Measurements from ENCODE around the gene THTPA.
"Not testable (repeated sequence)": the region's sequence is repeated elsewhere in the genome, so short reads cannot be mapped to it uniquely, and the experiment has no call there.

THTPA gene

DNA sequence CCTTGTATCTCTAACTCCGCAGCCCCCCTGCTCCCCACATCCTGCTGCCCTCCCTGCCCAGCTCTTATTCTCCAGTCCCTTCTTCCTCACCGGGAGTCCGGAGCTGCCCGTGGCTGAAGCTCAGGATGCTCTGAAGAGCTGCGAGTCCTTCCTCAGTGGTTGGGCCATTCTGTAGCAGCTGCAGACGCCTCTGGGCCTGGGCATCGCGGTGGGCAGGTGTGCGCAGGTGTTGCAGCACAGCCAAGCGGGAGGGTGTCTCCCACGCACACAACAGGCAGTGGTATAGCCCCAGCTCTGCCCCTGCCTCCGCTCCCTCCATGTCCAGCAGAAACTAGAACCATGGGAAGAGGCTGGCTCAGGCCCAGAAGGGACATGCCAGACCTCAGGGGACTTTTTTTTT is 24.7 kb upstream of the THTPA start:
- no peak for DNase-seq
- Histone ChIP-seq H3K27me3 (no peaks in the 10 kb centered on the region), H3K9me3 (no peaks in the 10 kb centered on the region), H3K4me3 (ENCODE audit: low read depth, low read length) (no peak overlapping the region), H3K4me1 (no peaks in the 10 kb centered on the region), H3K36me3 (no peaks in the 10 kb centered on the region)
- TF ChIP-seq CTCF (IDR thresholded peaks at IDR 0.05; ENCODE audit: low read depth, low read length), result no peak

- DNase-seq, result no peak
- Histone ChIP-seq H3K4me3 (ENCODE audit: low read depth, low read length) (no peak overlapping the region), H3K4me1 (no peaks in the 10 kb centered on the region), H3K27me3 (no peaks in the 10 kb centered on the region), H3K36me3 (no peaks in the 10 kb centered on the region), H3K9me3 (no peaks in the 10 kb centered on the region)
- TF ChIP-seq CTCF (IDR thresholded peaks at IDR 0.05; ENCODE audit: low read depth, low read length), result no peak
Measured at GRCh38 chr14:23532658-23533057, 23.4 kb upstream of the THTPA start.

DNA sequence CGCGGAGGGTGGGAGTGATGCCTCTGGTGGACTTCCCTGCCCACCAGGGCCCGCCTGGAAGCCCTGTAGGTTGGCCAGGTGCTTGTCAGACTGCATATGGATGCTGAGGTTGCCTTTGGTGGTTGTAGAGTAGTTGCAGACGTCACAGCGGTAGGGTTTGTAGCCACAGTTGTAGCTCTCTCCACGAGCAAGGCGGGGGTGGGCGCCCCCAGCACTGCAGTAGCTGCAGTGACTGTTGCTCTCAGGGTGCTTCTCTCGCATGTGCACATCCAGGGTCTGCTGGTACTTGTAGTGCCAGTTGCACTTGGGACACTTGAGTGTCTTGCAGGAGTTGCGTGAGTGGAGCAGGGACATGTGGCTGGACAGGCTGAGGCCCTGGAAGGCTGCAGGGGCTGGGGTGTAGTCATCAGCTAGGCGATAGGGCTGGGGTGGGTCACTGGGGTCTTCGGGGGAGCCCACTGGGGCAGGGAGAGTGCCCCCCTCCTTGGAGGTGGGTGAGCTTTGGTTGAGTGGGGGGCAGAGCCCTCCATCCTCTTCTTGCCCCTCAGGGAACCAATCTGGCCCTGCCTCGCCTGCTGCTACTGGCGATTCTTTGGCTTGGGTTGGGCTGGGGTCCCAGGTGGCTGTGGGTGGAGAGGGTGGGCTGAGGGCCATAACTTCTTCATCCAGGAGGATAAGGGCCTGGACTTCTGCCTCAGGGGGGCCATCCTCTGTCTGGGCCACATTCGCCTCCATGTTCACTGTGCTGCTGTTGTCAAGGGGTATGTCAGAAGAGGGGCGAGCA is 22.2 kb upstream of the THTPA start:
- no peaks in the 10 kb centered on the region for H3K9me3 ChIP-seq
- no peaks in the 10 kb centered on the region for H3K27me3 ChIP-seq
- no peak overlapping the region for H3K4me3 ChIP-seq (ENCODE audit: low read depth, low read length)
- no peak for TF ChIP-seq CTCF (IDR thresholded peaks at IDR 0.05; ENCODE audit: low read depth, low read length)
- H3K4me1 ChIP-seq, result no peaks in the 10 kb centered on the region; the same call in 1 of the 2 replicates
- no peak for DNase-seq
- H3K36me3 ChIP-seq, result no peaks in the 10 kb centered on the region

DNA sequence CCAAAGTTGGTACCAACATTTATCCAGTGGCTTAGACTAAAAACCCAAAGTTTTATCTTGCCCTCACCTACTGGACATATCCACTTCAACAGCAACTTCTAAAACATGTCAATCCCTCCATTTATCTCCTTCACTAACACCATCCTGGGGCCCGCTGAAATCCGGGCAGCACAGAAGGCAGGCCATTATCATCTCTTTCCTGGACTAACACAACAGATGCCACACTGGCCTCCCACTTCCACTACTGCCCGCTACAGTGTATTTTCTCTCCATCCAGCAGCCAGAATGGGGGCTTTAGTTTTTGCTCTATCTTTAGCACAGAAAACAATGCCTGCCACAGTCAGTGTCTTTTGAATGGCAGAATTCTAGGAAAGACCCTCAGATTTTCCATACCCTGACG is 20.1 kb upstream of the THTPA start:
- H3K36me3 ChIP-seq, result no peaks in the 10 kb centered on the region
- H3K9me3 ChIP-seq, result no peaks in the 10 kb centered on the region
- no peaks in the 10 kb centered on the region for H3K27me3 ChIP-seq
- peaks cover 6% of the 10 kb centered on the region for H3K4me1 ChIP-seq
- H3K4me3 ChIP-seq (ENCODE audit: low read depth, low read length), result no peak overlapping the region
- no peak for TF ChIP-seq CTCF (IDR thresholded peaks at IDR 0.05; ENCODE audit: low read depth, low read length)
- no peak for DNase-seq

GRCh38 chr14:23536494-23536893 is 19.6 kb upstream of the THTPA start:
- Histone ChIP-seq H3K4me1 (peaks cover 6% of the 10 kb centered on the region), H3K27me3 (no peaks in the 10 kb centered on the region), H3K36me3 (no peaks in the 10 kb centered on the region), H3K9me3 (no peaks in the 10 kb centered on the region), H3K4me3 (ENCODE audit: low read depth, low read length) (no peak overlapping the region)
- DNase-seq, result no peak
- TF ChIP-seq CTCF (IDR thresholded peaks at IDR 0.05; ENCODE audit: low read depth, low read length), result no peak

- not testable (repeated sequence) for H3K27me3 ChIP-seq; H3K4me1 ChIP-seq; H3K36me3 ChIP-seq; H3K9me3 ChIP-seq; DNase-seq; H3K4me3 ChIP-seq (ENCODE audit: low read depth, low read length)
Measured at GRCh38 chr14:23536906-23537305, 19.2 kb upstream of the THTPA start.
